Small intestine (tissue), 7 donors: ENCODE measurements around the gene SOX15. TPM values are rescaled to one million over a fixed set of nuclear protein-coding genes. Genes with fewer than 3 reads are reported as not detected.

Source experiments
- DNase-seq, 2 donors: peaks; one replicate each; pipeline versions ENCODE4 v3.0.0 to v3.0.0-alpha.2; 2013
- FAIRE-seq: peaks from 2 replicates; lab custom pipeline; 2012; peaks lifted over from hg19 to GRCh38; lab: Jason Lieb, UNC
- H3K27ac ChIP-seq, 3 donors: one replicate each; pipeline ENCODE4 v1.5.1; 2013; ENCODE audit warnings: low read length in 2 of 3, mild to moderate bottlenecking in 2 of 3, control low read depth in 1 of 3, inconsistent platforms in 1 of 3, low read depth in 1 of 3, moderate library complexity in 1 of 3
- H3K27me3 ChIP-seq, 3 donors: one replicate each; pipeline ENCODE4 v1.6.1; 2013; ENCODE audit warnings: low read length in 3 of 3, inconsistent platforms in 1 of 3; ENCODE audit not compliant: control insufficient read depth in 3 of 3, insufficient read depth in 3 of 3
- H3K36me3 ChIP-seq, 3 donors: one replicate each; pipeline ENCODE4 v1.6.1; 2013; ENCODE audit warnings: low read length in 3 of 3, inconsistent platforms in 1 of 3, low read depth in 1 of 3, mild to moderate bottlenecking in 1 of 3, moderate library complexity in 1 of 3; ENCODE audit not compliant: control insufficient read depth in 3 of 3, insufficient read depth in 2 of 3
- H3K4me1 ChIP-seq, 3 donors: one replicate each; pipeline ENCODE4 v1.6.1; 2013; ENCODE audit warnings: low read length in 2 of 3, inconsistent platforms in 1 of 3, low read depth in 1 of 3, mild to moderate bottlenecking in 1 of 3, moderate library complexity in 1 of 3; ENCODE audit not compliant: control insufficient read depth in 3 of 3, insufficient read depth in 2 of 3
- H3K4me3 ChIP-seq, 3 donors: one replicate each; pipeline ENCODE4 v1.5.1; 2013; ENCODE audit warnings: low read length in 3 of 3, control low read depth in 1 of 3, inconsistent platforms in 1 of 3, low read depth in 1 of 3, mild to moderate bottlenecking in 1 of 3, moderate library complexity in 1 of 3
- H3K9me3 ChIP-seq, 2 donors: one replicate each; pipeline ENCODE4 v1.6.1; 2013; ENCODE audit warnings: low read depth in 1 of 2, low read length in 1 of 2; ENCODE audit not compliant: control insufficient read depth in 2 of 2, insufficient read depth in 1 of 2
- WGBS, 3 donors: extraction: QIAGEN DNeasy Blood & Tissue Kit; methylation state at CpG; one replicate each; pipeline ENCODE4 v1.1.7; 2013; 5-methylcytosine and 5-hydroxymethylcytosine counted together
- polyA plus RNA-seq, 4 donors: library from polyadenylated mRNA; stranded (reverse) in 3 of 4; unstranded in 1 of 4; fragments of 200-250 nt in 3 of 4; fragments of 120-200 nt in 1 of 4; gene quantifications; one replicate each; pipeline versions ENCODE4 v1.2.1 to v1.2.3, GENCODE V29; 2013
- donor health status: healthy with polysubstance abuse.
- donor health status: control.
- donor health status: control.
- donor health status: Bipolar disorder and iron deficiency.
- donor health status: healthy.

The SOX15 gene
- polyA plus RNA-seq, 4 donors, result 1.2 to 1.3 TPM; not detected in 2

DNA sequence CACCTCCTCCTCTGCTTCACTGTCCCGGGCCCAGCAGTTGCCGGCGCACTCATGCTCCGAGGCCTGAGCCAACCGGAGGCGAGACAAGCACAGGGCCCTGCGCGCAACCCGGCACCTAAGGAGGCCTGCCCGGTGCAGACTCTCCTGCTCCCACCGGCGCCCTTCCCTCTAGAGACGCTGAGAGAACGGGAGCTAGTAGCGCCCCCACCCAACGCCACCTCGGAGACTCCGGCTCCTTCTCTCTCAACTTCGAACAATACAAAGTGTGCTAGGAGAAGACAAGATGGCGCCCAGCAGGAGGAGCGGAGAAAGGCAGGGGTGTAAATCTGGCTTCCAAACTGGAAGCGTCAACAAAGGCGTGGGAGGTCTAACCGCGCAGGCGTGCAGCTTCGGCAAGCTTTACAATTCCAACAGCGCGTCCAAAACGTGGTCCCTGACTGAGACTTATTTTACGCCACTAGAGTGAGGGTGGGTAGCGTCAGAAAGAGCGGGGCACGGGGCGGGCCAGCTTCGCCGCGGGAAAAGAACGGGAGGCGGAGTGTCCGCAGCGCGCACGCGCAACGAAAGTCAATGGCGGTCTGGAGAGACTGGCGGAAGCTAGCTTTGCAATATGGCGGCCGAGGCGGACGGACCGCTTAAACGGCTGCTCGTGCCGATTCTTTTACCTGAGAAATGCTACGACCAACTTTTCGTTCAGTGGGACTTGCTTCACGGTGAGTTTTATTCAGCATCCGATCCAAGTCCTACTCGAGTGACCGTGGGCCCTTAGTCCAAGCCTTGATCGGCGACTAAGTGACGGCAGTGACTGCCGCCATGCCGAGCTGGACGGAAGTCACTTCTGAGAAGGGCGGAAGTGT lies 6.4 kb downstream of the SOX15 start, which contains the start of gene MPDU1:
TSS of gene MPDU1 (plus strand) at position 600 of the 857 bp plus-strand sequence. CDS start at position 611, 11 bp downstream.
- WGBS, 3 donors, result 15 to 20% (median 16%) methylated on average over 69 of the region's 69 CpGs
- FAIRE-seq (no peak), DNase-seq (peak; percentile 95 to 99)
- Histone ChIP-seq H3K9me3 (peaks cover 0 to 6% of the 10 kb centered on the region in 2 donors), H3K4me1 (peaks cover 3 to 51% (median 11%) of the 10 kb centered on the region in 3 donors), H3K27me3 (no peaks in the 10 kb centered on the region), H3K36me3 (peaks cover 0 to 77% (median 7%) of the 10 kb centered on the region in 3 donors), H3K27ac (peak within 1 kb of the TSS; percentile 83 to 98 (median 89)), H3K4me3 (peak within 1 kb of the TSS; percentile 37 to 78 (median 53))

DNA sequence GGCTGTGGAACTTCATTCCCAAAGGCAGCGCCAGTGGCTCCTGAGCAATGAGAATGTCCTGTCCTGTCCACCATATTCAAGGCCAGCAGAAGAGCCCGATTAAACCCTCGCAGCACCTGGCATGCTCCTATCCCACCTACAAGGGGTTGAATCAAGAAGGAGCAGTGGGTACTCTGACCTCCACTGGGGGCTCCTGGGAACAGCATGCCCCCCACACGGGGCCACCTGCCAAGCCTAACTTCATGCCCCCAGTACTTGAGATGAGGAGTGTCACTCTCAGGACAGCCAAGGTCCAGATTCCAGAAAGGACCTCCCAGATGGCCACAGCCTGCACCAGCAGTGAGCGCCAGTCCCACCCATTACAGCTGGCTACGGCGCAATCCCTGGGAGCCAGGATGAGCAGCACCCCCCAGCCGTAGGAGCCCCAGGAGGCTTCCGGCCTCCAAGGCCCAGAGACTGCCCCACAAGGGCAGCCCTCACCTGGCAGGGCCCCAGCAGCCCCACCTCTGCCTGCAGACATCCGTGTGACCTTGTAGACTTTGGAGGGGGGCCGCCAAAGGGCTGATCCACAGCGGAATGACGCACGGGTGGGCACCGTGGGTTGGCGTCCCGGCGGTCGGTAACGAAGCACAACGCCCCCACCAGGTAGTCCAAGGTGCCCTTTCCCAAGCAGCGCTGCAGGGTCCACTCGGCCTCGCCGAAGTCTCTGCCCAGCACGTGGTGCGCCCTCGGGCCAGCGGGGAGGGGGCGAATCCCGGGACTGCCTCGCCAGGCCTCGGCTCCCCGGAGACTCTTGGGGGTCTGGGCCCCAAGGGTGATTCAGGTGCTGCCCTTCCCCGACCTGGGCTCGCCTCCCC lies 7.3 kb downstream of the SOX15 start:
- Histone ChIP-seq H3K4me3 (peak overlapping the region in 2 of 3 donors; percentile 53 to 78), H3K4me1 (peaks cover 3 to 56% (median 11%) of the 10 kb centered on the region in 3 donors), H3K27me3 (no peaks in the 10 kb centered on the region), H3K36me3 (peaks cover 3 to 77% (median 8%) of the 10 kb centered on the region in 3 donors), H3K27ac (peak overlapping the region; percentile 83 to 98 (median 89)), H3K9me3 (peaks cover 0 to 6% of the 10 kb centered on the region in 2 donors)
- WGBS, 3 donors, result 86 to 88% (median 87%) methylated on average over 31 to 36 of the region's 36 CpGs
- no peak for FAIRE-seq
- DNase-seq, result peak in 1 of 2 donors; percentile 39

DNA sequence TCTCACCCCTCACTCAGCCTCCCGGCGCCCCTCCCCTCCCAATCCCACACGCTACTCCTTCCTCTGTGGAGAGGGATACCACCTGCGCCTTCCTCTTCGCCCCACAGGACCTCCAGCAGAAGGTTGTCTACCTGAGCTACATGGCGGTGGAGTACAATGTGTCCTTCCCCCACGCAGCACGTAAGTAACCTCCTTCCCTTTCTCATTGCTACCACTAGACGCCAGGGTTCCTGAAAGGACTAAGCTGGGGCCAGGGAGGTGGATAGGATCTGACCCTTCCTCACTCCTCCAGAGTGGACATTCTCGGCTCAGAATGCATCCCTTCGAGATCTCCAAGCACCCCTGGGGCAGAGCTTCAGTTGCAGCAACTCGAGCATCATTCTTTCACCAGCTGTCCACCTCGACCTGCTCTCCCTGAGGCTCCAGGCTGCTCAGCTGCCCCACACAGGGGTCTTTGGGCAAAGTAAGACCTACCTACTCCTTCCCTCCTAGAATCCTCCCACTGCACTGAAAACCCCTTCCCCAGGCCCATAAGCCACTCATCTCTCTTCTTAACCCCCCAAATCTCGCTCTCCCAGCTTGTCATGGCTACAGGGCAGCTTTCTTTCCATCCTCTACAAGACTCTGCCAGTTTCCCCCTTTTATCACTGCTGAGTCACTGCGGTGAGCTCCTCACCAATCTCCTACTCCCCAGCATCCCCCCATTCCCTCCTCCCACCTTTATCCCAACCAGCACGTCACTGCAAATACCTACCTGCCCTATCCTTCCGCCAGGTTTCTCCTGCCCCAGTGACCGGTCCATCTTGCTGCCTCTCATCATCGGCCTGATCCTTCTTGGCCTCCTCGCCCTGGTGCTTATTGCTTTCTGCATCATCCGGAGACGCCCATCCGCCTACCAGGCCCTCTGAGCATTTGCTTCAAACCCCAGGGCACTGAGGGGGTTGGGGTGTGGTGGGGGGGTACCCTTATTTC lies 9.0 kb downstream of the SOX15 start:
- H3K27ac ChIP-seq, result peak overlapping the region; percentile 95 to 97 (median 97)
- DNase-seq (peak in 1 of 2 donors; percentile 26), FAIRE-seq (no peak)
- peak overlapping the region in 2 of 3 donors; percentile 67 to 69 for H3K4me3 ChIP-seq
- WGBS, 3 donors, result 66 to 79% (median 71%) methylated on average over 23 of the region's 23 CpGs
- H3K27me3 ChIP-seq, result no peaks in the 10 kb centered on the region
- H3K4me1 ChIP-seq, result peaks cover 3 to 60% (median 11%) of the 10 kb centered on the region in 3 donors
- peaks cover 0 to 6% of the 10 kb centered on the region in 2 donors for H3K9me3 ChIP-seq
- peaks cover 10 to 78% (median 19%) of the 10 kb centered on the region in 3 donors for H3K36me3 ChIP-seq

DNA sequence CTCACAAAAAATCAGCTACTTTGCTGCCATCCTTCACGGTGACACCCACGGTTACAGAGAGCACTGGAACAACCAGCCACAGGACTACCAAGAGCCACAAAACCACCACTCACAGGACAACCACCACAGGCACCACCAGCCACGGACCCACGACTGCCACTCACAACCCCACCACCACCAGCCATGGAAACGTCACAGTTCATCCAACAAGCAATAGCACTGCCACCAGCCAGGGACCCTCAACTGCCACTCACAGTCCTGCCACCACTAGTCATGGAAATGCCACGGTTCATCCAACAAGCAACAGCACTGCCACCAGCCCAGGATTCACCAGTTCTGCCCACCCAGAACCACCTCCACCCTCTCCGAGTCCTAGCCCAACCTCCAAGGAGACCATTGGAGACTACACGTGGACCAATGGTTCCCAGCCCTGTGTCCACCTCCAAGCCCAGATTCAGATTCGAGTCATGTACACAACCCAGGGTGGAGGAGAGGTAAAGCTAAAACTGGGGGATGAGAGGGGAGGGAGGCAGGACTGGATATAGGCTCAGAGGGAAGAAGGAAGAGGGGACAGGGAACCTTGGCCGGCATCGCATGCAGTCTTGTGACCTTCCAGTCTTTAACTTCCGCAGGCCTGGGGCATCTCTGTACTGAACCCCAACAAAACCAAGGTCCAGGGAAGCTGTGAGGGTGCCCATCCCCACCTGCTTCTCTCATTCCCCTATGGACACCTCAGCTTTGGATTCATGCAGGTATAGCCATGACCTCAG lies 9.9 kb downstream of the SOX15 start:
- Histone ChIP-seq H3K36me3 (peaks cover 10 to 78% (median 19%) of the 10 kb centered on the region in 3 donors), H3K4me1 (peaks cover 3 to 66% (median 18%) of the 10 kb centered on the region in 3 donors), H3K9me3 (peaks cover 0 to 6% of the 10 kb centered on the region in 2 donors), H3K4me3 (peak overlapping the region in 2 of 3 donors; percentile 67 to 69), H3K27ac (peak overlapping the region; percentile 95 to 97 (median 97)), H3K27me3 (no peaks in the 10 kb centered on the region)
- FAIRE-seq (no peak), DNase-seq (peak; percentile 27 to 49)
- WGBS, 3 donors, result 28 to 54% (median 35%) methylated on average over 12 of the region's 12 CpGs

DNA sequence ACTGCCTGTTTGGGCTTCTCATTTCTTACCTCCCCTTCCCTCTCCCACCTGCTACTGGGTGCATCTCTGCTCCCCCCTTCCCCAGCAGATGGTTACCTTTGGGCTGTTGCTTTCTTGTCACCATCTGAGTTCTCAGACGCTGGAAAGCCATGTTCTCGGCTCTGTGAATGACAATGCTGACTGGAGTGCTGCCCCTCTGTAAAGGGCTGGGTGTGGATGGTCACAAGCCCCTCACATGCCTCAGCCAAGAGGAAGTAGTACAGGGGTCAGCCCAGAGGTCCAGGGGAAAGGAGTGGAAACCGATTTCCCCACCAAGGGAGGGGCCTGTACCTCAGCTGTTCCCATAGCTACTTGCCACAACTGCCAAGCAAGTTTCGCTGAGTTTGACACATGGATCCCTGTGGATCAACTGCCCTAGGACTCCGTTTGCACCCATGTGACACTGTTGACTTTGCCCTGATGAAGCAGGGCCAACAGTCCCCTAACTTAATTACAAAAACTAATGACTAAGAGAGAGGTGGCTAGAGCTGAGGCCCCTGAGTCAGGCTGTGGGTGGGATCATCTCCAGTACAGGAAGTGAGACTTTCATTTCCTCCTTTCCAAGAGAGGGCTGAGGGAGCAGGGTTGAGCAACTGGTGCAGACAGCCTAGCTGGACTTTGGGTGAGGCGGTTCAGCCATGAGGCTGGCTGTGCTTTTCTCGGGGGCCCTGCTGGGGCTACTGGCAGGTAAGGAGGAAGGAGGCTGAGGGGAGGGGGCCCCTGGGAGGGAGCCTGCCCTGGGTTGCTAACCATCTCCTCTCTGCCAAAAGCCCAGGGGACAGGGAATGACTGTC lies 10.7 kb downstream of the SOX15 start, which contains the start of gene CD68:
TSS of gene CD68 (plus strand) at position 638 of the 833 bp plus-strand sequence. CDS start at position 678, 40 bp downstream.
- H3K4me3 ChIP-seq, result peak within 1 kb of the TSS in 2 of 3 donors; percentile 67 to 69
- peaks cover 0 to 6% of the 10 kb centered on the region in 2 donors for H3K9me3 ChIP-seq
- DNase-seq, result peak; percentile 96 to 98
- FAIRE-seq, result no peak
- no peaks in the 10 kb centered on the region for H3K27me3 ChIP-seq
- 3 to 10% (median 9%) methylated on average over 6 to 7 of the region's 7 CpGs for WGBS, 3 donors
- H3K4me1 ChIP-seq, result peaks cover 3 to 71% (median 16%) of the 10 kb centered on the region in 3 donors
- peak within 1 kb of the TSS; percentile 95 to 97 (median 97) for H3K27ac ChIP-seq
- H3K36me3 ChIP-seq, result peaks cover 13 to 86% (median 19%) of the 10 kb centered on the region in 3 donors

DNA sequence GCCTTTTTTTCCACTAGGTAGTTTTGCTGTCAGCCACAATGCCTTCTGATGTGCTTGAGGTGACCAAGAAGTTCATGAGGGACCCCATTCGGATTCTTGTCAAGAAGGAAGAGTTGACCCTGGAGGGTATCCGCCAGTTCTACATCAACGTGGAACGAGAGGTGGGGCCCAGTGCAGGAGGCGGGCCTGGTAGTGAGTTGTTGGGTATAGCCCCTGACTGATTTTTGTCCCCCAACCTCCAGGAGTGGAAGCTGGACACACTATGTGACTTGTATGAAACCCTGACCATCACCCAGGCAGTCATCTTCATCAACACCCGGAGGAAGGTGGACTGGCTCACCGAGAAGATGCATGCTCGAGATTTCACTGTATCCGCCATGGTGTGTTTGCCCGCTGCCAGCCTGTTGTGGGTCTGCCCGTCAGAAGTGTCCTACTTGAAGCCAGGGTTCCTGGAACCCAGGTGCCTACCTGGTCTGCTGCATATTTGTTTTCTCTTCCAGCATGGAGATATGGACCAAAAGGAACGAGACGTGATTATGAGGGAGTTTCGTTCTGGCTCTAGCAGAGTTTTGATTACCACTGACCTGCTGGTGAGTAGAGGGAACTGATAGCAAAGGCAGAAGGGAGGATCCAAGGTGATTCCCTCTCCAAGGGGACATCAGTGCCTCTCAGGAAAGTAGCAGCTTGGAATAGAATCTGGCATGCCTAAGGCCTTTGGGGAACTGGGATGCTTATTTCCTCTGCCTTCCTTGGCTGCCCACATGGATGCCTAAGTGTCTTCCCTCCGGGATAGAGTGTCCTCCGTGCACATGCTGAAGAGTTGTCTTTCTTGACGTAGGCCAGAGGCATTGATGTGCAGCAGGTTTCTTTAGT lies 12.3 kb downstream of the SOX15 start:
- no peak overlapping the region for H3K4me3 ChIP-seq
- 71 to 73% (median 71%) methylated on average over 17 of the region's 17 CpGs for WGBS, 3 donors
- FAIRE-seq (no peak), DNase-seq (no peak)
- no peaks in the 10 kb centered on the region for H3K9me3 ChIP-seq
- H3K36me3 ChIP-seq, result peaks cover 14 to 93% (median 19%) of the 10 kb centered on the region in 3 donors
- H3K4me1 ChIP-seq, result peaks cover 3 to 65% (median 9%) of the 10 kb centered on the region in 3 donors
- H3K27ac ChIP-seq, result peak overlapping the region; percentile 19 to 97 (median 38)
- H3K27me3 ChIP-seq, result no peaks in the 10 kb centered on the region
